DOHH2 (cell line): Measurements from ENCODE around the gene ST3GAL3.

Experiments used
- CTCF ChIP-seq: fragments of 200-600 bp; sonication (generic); IDR thresholded peaks from one replicate; pipeline ENCODE4 v1.5.1; 2014; ENCODE audit warnings: antibody characterized with exemption, mild to moderate bottlenecking, low read depth, low read length; ENCODE audit not compliant: poor library complexity, severe bottlenecking
- EZH2phosphoT487 ChIP-seq: fragments of 200-600 bp; sonication (generic); IDR thresholded peaks from 2 replicates; pipeline ENCODE4 v1.6.1; 2017; ENCODE audit warnings: borderline replicate concordance, mild to moderate bottlenecking, antibody characterized with exemption, low read length, moderate library complexity, mixed read lengths

DNA sequence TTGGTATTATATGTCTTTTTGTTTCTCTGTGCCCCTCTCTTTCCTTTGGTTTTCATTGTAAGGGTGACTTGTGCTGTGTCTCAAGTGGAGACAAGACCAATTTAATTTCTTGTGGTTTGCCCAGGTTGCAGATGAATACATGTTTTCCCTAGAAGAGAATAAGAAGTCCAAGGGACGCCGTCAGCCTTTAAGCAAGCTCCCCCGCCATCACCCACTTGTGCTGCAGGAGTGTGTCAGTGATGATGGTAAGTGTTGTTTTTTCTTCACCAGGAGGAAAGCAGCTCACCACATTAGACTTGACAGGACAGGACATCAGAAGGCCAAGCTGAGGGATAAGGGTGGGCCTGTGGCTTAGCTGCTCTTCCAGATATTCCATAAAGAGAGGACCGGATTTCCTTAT is 23.8 kb upstream of the ST3GAL3 start:
- TF ChIP-seq CTCF: no peak
- no peak for TF ChIP-seq EZH2phosphoT487
